Prostate gland (tissue), 2 donors: ENCODE measurements around the gene THEM4.
"Not testable (repeated sequence)": the region's sequence is repeated elsewhere in the genome, so short reads cannot be mapped to it uniquely, and the experiment has no call there.

ENCODE experiments used
- CTCF ChIP-seq, 4 experiments: fragments of 200-600 bp in 2 of 4; fragments of 450-650 bp in 2 of 4; sonication (generic) in 2 of 4; IDR thresholded peaks; 1 replicate in 3 of 4; 2 replicates in 1 of 4; pipeline ENCODE4 v1.5.1; 2016 to 2019; ENCODE audit warnings: antibody characterized with exemption in 4 of 4, mild to moderate bottlenecking in 2 of 4, moderate library complexity in 2 of 4
- POLR2A ChIP-seq: fragments of 450-650 bp; IDR thresholded peaks from one replicate; pipeline ENCODE4 v1.6.1; 2016; ENCODE audit warnings: antibody characterized with exemption, mild to moderate bottlenecking
- POLR2AphosphoS5 ChIP-seq: sonication (generic); formaldehyde crosslinking; IDR thresholded peaks from one replicate; pipeline ENCODE4 v1.6.1; 2017; ENCODE audit warnings: antibody characterized with exemption

GRCh38 chr1:151872776-151873175, 36.5 kb downstream of the THEM4 start:
- TF ChIP-seq CTCF (IDR thresholded peaks at IDR 0.05); POLR2A; POLR2AphosphoS5: not testable (repeated sequence)
